KOPT-K1 (cell line): ENCODE results near the gene ZNF213.
"Not testable (repeated sequence)": the region's sequence is repeated elsewhere in the genome, so short reads cannot be mapped to it uniquely, and the experiment has no call there.

Experiments
- H3K27ac ChIP-seq: fragments of 200-600 bp; sonication (generic); 2 replicates; pipeline ENCODE4 v1.5.1; 2016; ENCODE audit warnings: antibody characterized with exemption, mild to moderate bottlenecking, low read depth, low read length; ENCODE audit not compliant: poor library complexity, severe bottlenecking
- H3K36me3 ChIP-seq: fragments of 200-600 bp; sonication (generic); 2 replicates; pipeline ENCODE4 v1.5.1; 2017; ENCODE audit warnings: antibody characterized with exemption, mild to moderate bottlenecking, low read length, moderate library complexity; ENCODE audit not compliant: insufficient read depth
- H3K9me3 ChIP-seq: fragments of 200-600 bp; sonication (generic); 2 replicates; pipeline ENCODE4 v1.5.1; 2017; ENCODE audit warnings: antibody characterized with exemption, low read length, mild to moderate bottlenecking; ENCODE audit not compliant: insufficient read depth, poor library complexity, severe bottlenecking

The ZNF213 gene

GRCh38 chr16:3137267-3137666, 2.4 kb downstream of the ZNF213 start:
- no peaks in the 10 kb centered on the region for H3K9me3 ChIP-seq
- H3K27ac ChIP-seq, result no peak overlapping the region
- peaks cover 15% of the 10 kb centered on the region; the same call in 1 of the 2 replicates for H3K36me3 ChIP-seq

GRCh38 chr16:3138342-3138741, 3.5 kb downstream of the ZNF213 start:
- Histone ChIP-seq H3K36me3 (peaks cover 22% of the 10 kb centered on the region; the same call in 1 of the 2 replicates), H3K9me3 (no peaks in the 10 kb centered on the region), H3K27ac (no peak overlapping the region)

DNA sequence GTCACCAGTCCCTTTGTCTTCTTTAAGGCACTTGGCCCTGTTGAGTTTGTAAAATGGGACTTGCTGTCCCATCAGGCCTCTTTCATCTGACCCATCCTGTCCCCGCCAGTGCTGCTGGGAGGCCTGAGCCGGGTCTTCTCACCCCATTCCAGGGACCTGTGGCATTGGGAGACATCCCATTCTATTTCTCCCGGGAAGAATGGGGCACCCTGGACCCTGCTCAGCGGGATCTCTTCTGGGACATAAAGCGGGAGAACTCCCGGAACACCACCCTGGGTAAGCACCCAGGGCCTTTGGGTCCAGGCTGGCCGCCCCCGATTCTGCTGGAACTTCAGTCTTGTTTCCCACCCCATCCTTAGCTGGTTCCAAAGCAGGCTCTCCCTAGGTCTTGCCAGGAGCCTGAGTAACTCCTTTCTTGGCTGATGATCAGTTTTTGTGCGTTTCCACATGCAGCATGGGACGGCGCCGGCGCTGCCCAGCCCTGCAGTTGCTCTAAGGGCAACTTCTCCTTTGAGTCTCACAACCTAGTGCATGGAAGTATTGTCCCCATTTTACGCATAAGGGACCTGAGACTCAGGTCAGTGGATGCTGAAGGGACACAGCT, 4.1 kb downstream of the ZNF213 start:
- H3K36me3 ChIP-seq, result peaks cover 22% of the 10 kb centered on the region; the same call in 1 of the 2 replicates
- H3K27ac ChIP-seq, result no peak overlapping the region

DNA sequence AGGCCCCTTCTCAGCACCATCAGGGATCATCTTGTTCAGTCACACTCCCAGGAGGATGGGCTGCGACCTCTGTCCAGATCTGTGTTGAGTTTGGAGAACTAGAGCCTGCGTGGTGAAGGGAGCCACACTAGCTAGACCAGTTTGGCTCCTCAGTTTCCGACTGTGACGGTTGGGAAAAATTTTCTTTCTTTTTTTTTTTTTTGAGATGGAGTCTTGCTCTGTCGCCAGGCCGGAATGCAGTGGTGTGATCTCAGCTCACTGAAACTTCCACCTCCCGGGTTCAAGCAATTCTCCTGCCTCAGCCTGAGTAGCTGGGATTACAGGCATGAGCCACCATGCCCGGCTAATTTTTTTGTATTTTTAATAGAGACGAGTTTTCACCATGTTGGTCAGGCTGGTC, 4.7 kb downstream of the ZNF213 start:
- not testable (repeated sequence) for H3K27ac ChIP-seq, H3K9me3 ChIP-seq
- H3K36me3 ChIP-seq, result peaks cover 22% of the 10 kb centered on the region; the same call in 1 of the 2 replicates

More for the DNA sequence above, 4.1 kb downstream of the ZNF213 start:
- no peaks in the 10 kb centered on the region for H3K9me3 ChIP-seq

DNA sequence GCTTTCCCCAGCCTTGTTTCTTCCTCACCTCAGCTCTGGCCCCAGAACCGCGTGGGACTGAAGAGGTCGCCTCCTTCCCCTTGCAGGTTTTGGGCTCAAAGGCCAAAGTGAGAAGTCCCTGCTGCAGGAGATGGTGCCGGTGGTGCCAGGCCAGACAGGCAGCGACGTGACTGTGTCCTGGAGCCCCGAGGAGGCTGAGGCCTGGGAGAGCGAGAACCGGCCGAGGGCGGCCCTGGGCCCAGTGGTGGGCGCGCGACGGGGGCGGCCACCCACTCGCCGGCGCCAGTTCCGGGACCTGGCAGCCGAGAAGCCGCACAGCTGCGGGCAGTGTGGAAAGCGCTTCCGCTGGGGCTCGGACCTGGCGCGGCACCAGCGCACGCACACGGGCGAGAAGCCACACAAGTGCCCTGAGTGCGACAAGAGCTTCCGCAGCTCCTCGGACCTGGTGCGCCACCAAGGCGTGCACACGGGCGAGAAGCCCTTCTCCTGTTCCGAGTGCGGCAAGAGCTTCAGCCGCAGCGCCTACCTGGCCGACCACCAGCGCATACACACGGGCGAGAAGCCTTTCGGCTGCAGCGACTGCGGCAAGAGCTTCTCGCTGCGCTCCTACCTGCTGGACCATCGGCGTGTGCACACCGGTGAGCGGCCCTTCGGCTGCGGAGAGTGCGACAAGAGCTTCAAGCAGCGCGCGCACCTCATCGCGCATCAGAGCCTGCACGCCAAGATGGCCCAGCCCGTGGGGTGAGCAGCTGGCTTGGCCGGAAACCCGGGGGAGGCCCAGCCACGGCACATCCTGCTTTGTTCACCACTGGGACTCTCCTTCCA, 6.0 kb downstream of the ZNF213 start:
- H3K9me3 ChIP-seq, result no peaks in the 10 kb centered on the region
- no peak overlapping the region for H3K27ac ChIP-seq
- peaks cover 22% of the 10 kb centered on the region; the same call in 1 of the 2 replicates for H3K36me3 ChIP-seq

DNA sequence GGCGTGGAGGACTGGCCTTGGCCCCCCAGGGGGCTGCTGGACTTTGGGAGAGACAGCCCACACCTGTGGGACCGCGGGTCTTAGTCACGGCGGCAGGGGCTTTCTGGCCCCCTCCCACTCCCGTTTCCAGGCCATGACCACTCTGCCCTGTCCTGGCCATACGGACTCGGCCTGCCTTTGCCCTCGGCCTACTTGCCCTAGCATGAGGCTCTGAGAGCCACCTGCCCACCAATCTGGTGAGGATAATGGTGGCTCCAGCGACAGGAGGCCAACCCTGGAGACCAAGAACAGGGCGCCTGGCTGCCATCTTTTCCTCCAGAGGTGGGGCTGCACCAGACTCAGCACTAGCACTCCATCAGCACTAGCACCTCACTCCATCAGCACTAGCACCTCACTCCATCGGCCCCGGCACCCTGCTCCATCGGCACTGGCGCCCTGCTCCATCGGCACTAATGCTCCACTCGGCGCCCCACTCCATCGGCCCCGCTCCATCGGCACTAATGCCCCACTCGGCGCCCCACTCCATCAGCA, 7.0 kb downstream of the ZNF213 start:
- peaks cover 22% of the 10 kb centered on the region; the same call in 1 of the 2 replicates for H3K36me3 ChIP-seq
- H3K9me3 ChIP-seq, result no peaks in the 10 kb centered on the region
- H3K27ac ChIP-seq, result no peak overlapping the region

- H3K9me3 ChIP-seq, result no peaks in the 10 kb centered on the region
These were observed 7.5 kb downstream of the ZNF213 start for GRCh38 chr16:3142327-3142726.

DNA sequence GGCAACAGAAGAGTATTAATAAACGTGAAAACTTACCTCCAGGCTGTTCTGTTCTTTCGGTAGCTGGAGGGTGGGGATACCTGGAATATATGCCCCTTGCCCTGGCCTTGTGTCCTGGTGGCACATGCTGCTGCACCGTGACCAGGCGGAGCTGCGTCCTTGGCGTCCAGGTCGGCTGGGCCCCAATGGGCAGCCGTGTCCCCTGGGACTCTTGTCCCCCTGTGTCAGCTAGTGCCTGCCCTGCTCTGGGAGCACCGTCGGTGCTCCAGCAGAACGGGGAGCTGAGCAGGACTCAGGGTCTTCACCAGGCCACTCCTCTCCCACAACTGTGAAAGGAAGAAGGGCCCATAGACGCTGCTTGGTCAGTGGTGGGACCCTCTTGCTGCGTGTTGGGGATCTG, 7.9 kb downstream of the ZNF213 start:
- Histone ChIP-seq H3K27ac (no peak overlapping the region), H3K9me3 (no peaks in the 10 kb centered on the region), H3K36me3 (peaks cover 22% of the 10 kb centered on the region; the same call in 1 of the 2 replicates)

More at GRCh38 chr16:3142327-3142726, 7.5 kb downstream of the ZNF213 start:
- peaks cover 22% of the 10 kb centered on the region; the same call in 1 of the 2 replicates for H3K36me3 ChIP-seq
- H3K27ac ChIP-seq, result no peak overlapping the region

GRCh38 chr16:3143189-3143588, 8.4 kb downstream of the ZNF213 start:
- H3K36me3 ChIP-seq, result peaks cover 22% of the 10 kb centered on the region; the same call in 1 of the 2 replicates
- no peaks in the 10 kb centered on the region for H3K9me3 ChIP-seq
- no peak overlapping the region for H3K27ac ChIP-seq

DNA sequence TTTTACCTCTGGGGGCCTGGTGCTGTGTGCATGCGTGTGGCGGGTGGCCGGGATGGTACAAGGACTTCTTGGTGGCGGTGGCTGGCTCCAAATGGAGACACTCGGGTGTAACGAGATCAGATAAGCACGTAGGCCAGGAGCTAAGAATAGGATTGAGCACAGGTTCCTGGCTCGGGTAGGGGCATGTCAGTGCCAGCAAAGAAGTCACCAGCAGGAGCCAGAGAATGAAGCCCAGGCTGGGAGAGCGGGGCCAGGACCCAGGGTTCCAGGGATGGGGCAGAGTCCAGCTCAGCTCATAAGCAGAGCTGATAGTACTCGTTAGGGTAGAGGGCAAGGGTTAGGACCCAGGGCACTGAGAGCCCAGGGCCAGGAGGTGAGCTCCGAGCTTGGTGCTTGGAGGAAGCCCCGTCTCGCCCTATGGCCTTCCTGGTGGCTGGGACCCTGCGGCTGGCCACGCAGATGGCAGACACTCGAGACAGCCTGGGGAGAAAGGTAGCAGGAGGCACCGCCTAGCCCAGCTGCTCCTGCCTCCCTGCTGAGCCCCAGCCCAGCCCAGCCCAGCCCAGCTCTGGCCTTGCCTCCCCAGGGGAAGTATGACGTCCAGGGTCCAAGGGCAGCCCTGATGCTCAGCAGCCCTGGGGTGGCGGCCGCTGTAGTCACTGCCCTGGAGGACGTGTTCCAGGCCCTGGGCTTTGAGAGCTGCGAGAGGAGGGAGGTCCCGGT, 8.9 kb downstream of the ZNF213 start:
- Histone ChIP-seq H3K27ac (no peak overlapping the region), H3K36me3 (peaks cover 22% of the 10 kb centered on the region; the same call in 1 of the 2 replicates), H3K9me3 (no peaks in the 10 kb centered on the region)

DNA sequence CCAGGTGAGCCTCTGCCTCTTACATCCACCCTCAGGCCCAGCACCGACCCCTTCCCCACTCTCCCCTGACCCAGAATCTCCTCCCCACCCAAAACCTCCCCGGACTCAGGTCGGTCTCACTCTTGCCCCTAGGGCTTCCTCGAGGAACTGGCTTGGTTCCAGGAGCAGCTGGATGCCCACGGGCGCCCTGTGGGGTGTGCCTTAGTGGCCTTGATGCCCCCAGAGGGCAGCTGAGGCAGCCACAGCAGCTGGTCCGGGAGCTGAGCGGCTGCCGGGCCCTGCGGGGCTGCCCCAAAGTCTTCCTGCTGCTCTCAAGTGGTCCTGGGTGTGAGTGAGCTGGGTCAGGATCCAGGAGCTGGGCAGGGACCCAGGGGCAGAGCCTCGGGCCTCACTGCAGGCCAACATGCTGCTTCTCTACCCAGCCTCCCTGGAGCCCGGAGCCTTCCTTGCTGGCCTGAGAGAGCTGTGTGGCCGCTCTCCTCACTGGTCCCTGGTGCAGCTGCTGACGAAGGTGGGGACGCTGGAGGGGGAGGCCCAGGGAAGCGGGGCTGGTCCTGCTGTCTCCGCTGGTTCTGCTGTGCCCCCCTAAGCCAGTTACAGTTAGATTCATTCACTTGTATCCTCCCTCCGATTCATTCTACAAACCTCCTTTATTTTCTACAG, 9.6 kb downstream of the ZNF213 start:
- Histone ChIP-seq H3K9me3 (no peaks in the 10 kb centered on the region), H3K36me3 (peaks cover 22% of the 10 kb centered on the region; the same call in 1 of the 2 replicates), H3K27ac (no peak overlapping the region)

- Histone ChIP-seq H3K9me3 (no peaks in the 10 kb centered on the region), H3K27ac (no peak overlapping the region), H3K36me3 (peaks cover 22% of the 10 kb centered on the region; the same call in 1 of the 2 replicates)
These were observed 10.3 kb downstream of the ZNF213 start for GRCh38 chr16:3145151-3145550.

- Histone ChIP-seq H3K36me3 (peaks cover 22% of the 10 kb centered on the region; the same call in 1 of the 2 replicates), H3K27ac (no peak overlapping the region), H3K9me3 (no peaks in the 10 kb centered on the region)
These were observed 10.8 kb downstream of the ZNF213 start for GRCh38 chr16:3145660-3146059.

DNA sequence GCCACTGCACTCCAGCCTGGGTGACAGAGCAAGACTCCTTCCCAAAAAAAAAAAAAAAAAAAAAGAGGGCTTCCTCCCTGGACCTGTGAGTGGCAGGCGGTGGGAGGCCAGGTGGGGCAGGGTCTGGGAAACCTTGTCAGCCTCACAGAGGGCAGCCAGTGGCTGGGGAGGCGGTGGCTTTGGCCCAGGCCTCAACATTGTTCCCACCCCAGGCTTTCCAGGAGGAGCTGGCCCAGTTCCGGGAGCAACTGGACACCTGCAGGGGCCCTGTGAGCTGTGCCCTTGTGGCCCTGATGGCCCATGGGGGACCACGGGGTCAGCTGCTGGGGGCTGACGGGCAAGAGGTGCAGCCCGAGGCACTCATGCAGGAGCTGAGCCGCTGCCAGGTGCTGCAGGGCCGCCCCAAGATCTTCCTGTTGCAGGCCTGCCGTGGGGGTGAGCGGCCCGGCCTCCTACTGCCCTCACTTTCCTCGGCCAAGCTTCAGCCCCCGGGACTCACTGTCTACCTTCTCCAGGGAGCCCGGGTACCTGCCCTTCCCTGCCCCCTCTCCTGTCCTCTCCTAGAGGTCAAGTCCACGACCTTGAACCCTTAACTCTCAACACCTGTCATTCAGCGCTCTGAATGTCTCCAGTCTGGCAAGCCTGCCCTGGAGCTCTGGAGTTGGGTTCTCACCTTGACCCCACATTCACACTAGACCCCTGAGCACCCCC, 12.4 kb downstream of the ZNF213 start:
- H3K36me3 ChIP-seq, result peaks cover 8% of the 10 kb centered on the region; the same call in 1 of the 2 replicates
- no peaks in the 10 kb centered on the region for H3K9me3 ChIP-seq
- H3K27ac ChIP-seq, result no peak overlapping the region
